ENCODE data around the gene GTPBP2. TPM values are rescaled to one million over a fixed set of nuclear protein-coding genes. Genes with fewer than 3 reads are reported as not detected.
"Not testable (repeated sequence)": the region's sequence is repeated elsewhere in the genome, so short reads cannot be mapped to it uniquely, and the experiment has no call there.

The GTPBP2 gene
- total and polyA plus RNA-seq, 2 of the 8 experiments (the other 6 are each of a cell fraction or from before 2014, with no cell fraction given): 58.3 to 86.1 TPM

DNA sequence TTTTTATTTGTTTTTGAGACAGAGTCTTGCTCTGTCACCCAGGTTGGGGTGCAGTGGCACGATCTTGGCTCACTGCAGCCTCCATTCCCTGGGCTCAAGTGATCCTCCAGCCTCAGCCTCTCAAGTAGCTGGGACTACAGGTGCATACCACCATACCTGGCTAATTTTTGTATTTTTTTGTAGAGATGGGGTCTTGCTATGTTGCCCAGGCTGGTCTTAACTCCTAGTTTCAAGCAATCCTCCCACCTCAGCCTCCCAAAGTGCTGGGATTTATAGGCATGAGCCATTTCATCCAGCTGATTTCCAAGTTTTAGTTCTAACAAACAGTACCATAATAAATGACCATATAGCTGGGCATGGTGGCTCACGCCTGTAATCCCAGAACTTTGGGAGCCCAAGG is 23.8 kb upstream of the GTPBP2 start:
- H3K4me1 ChIP-seq (replicated peaks in 1 of 4; ENCODE audit: control insufficient read depth in 3 of 4, insufficient read depth in 4 of 4, low read length in 3 of 4); H4K91ac ChIP-seq (replicated peaks; ENCODE audit: insufficient read length, low read length); H2BK15ac ChIP-seq (ENCODE audit: low read length); H2BK120ac ChIP-seq (replicated peaks; ENCODE audit: low read depth, low read length); H3K9ac ChIP-seq (replicated peaks in 1 of 4; ENCODE audit: extremely low read depth in 1 of 4, low read depth in 3 of 4, low read length in 3 of 4); H3K9me3 ChIP-seq (ENCODE audit: insufficient read depth in 2 of 2, low read depth in 1 of 2, low read length in 1 of 2); H3K4me3 ChIP-seq (ENCODE audit: extremely low read depth in 1 of 4, insufficient read depth in 2 of 4, low read depth in 3 of 4, low read length in 4 of 4); H4K5ac ChIP-seq (ENCODE audit: insufficient read length, low read depth, low read length); H3K14ac ChIP-seq (ENCODE audit: insufficient read length); POLR2A ChIA-PET (ENCODE audit: partially characterized antibody); H3K18ac ChIP-seq (ENCODE audit: extremely low read depth, low read length); H3K23me2 ChIP-seq (ENCODE audit: low read depth, low read length); DNase-seq (ENCODE audit: low read depth in 1 of 2, low spot score in 2 of 2); H2AK5ac ChIP-seq (ENCODE audit: low read depth, low read length); H2BK20ac ChIP-seq (ENCODE audit: low read length); H3K36me3 ChIP-seq (ENCODE audit: control insufficient read depth in 2 of 4, insufficient read depth in 4 of 4, low read length in 3 of 4); H3K27me3 ChIP-seq (replicated peaks in 1 of 4; ENCODE audit: control insufficient read depth in 3 of 4, extremely low read depth in 1 of 4, insufficient read depth in 3 of 4, low read length in 3 of 4); H2BK5ac ChIP-seq (ENCODE audit: low read depth, low read length); H3K79me1 ChIP-seq (ENCODE audit: low read depth, low read length); H3K4ac ChIP-seq (replicated peaks; ENCODE audit: insufficient read length, low read depth, low read length); H2AFZ ChIP-seq (ENCODE audit: low read length); H3K27ac ChIP-seq (ENCODE audit: low read depth, low read length); H3K79me2 ChIP-seq (ENCODE audit: control insufficient read depth in 1 of 2, insufficient read depth in 2 of 2, low read length in 2 of 2); H3K23ac ChIP-seq (ENCODE audit: insufficient read length); FAIRE-seq; H4K8ac ChIP-seq (ENCODE audit: extremely low read depth, insufficient read depth, low read length); H4K20me1 ChIP-seq (replicated peaks in 1 of 2; ENCODE audit: control insufficient read depth in 1 of 2, insufficient read depth in 2 of 2, low read length in 2 of 2); H2BK12ac ChIP-seq (ENCODE audit: low read depth, low read length); H3K56ac ChIP-seq (replicated peaks; ENCODE audit: insufficient read length, low read depth, low read length); H3K4me2 ChIP-seq (ENCODE audit: insufficient read depth in 1 of 2, low read depth in 2 of 2, low read length in 2 of 2): not testable (repeated sequence)
- 100% methylated on average over 2 of the region's 2 CpGs; no CpG with 5 or more reads in 1 of the 2 experiments for WGBS, 2 experiments (ENCODE audit: extremely low coverage in 1 of 2, insufficient coverage in 1 of 2, insufficient read length in 1 of 2, insufficient replicate concordance in 2 of 2, low coverage in 1 of 2, low lambda C conversion rate in 2 of 2, missing lambda C conversion rate in 1 of 2)
- CTCF ChIA-PET (ENCODE audit: partially characterized antibody): interaction anchor here (0.7 to 1.4 kb wide), 3 partner anchors 15 to 533 kb away, joined by 3 to 5 read pairs (median 5); no protein-coding TSS in a partner anchor
